Measurements from ENCODE around the gene AQP9.

- TF ChIP-seq CTCF (IDR thresholded peaks at IDR 0.05) (peak; percentile 55 to 76 (median 72)), POLR2A (IDR thresholded peaks at IDR 0.05) (no peak), EP300 (IDR thresholded peaks at IDR 0.05) (no peak)
Observed at GRCh38 chr15:58227706-58228543, 89.7 kb downstream of the AQP9 start.

Measured in gastroesophageal sphincter (tissue), 3 donors.